GM18505 (cell line): ENCODE measurements around the gene TSPAN15.

Experiments used
- ATAC-seq: cut with Tn5 transposase; IDR thresholded peaks from one replicate; pipeline ENCODE4 v1.9.1; 2021; ENCODE audit not compliant: unreplicated experiment
- POLR2A ChIP-seq: IDR thresholded peaks from 4 replicates; pipeline ENCODE4 v1.6.1; 2011; ENCODE audit warnings: borderline replicate concordance; ENCODE audit not compliant: insufficient read depth, insufficient read length; ENCODE audit errors: extremely low read depth

Gene TSPAN15

GRCh38 chr10:69411476-69411875 lies 39.8 kb upstream of the TSPAN15 start:
- no peak for ATAC-seq
- no peak for TF ChIP-seq POLR2A

- TF ChIP-seq POLR2A, result no peak
- no peak for ATAC-seq
Measured at GRCh38 chr10:69412232-69412790, 39.0 kb upstream of the TSPAN15 start.

- no peak for ATAC-seq
- no peak for TF ChIP-seq POLR2A
Measured at GRCh38 chr10:69413221-69413865, 37.9 kb upstream of the TSPAN15 start.

GRCh38 chr10:69414036-69415018 lies 36.9 kb upstream of the TSPAN15 start:
- ATAC-seq, result no peak
- no peak for TF ChIP-seq POLR2A

GRCh38 chr10:69415049-69415448 lies 36.2 kb upstream of the TSPAN15 start:
- TF ChIP-seq POLR2A, result no peak
- ATAC-seq, result no peak

GRCh38 chr10:69415951-69416350 lies 35.3 kb upstream of the TSPAN15 start:
- TF ChIP-seq POLR2A, result no peak
- no peak for ATAC-seq

GRCh38 chr10:69416695-69417094 lies 34.6 kb upstream of the TSPAN15 start, which contains the start of gene TACR2:
TACR2 (minus strand) TSS chr10:69416918; CDS start chr10:69416323, 595 bp downstream.
- ATAC-seq, result no peak
- TF ChIP-seq POLR2A, result no peak

GRCh38 chr10:69417542-69417941 lies 33.7 kb upstream of the TSPAN15 start:
- ATAC-seq, result no peak
- no peak for TF ChIP-seq POLR2A

- no peak for ATAC-seq
- TF ChIP-seq POLR2A, result no peak
Measured at GRCh38 chr10:69418052-69418752, 33.1 kb upstream of the TSPAN15 start.

- no peak for TF ChIP-seq POLR2A
- ATAC-seq, result no peak
Measured at GRCh38 chr10:69419096-69419743, 32.0 kb upstream of the TSPAN15 start.

- no peak for ATAC-seq
- no peak for TF ChIP-seq POLR2A
Measured at GRCh38 chr10:69419744-69420126, 31.5 kb upstream of the TSPAN15 start.

- TF ChIP-seq POLR2A, result no peak
Measured at GRCh38 chr10:69421611-69422308, 29.5 kb upstream of the TSPAN15 start.

More at GRCh38 chr10:69421611-69422308, 29.5 kb upstream of the TSPAN15 start:
- no peak for ATAC-seq
